Glomerular visceral epithelial cell (primary cell): ENCODE results near the gene MIB2.
"Not testable (repeated sequence)": the region's sequence is repeated elsewhere in the genome, so short reads cannot be mapped to it uniquely, and the experiment has no call there.

Source experiments
- DNase-seq: peaks from one replicate; pipeline ENCODE4 v3.0.0-alpha.2; 2016; ENCODE audit errors: extremely low spot score

The MIB2 gene

GRCh38 chr1:1648265-1648664 is 33.0 kb downstream of the MIB2 start:
- not testable (repeated sequence) for DNase-seq

- peak; percentile 93 for DNase-seq
Measured at GRCh38 chr1:1658583-1659549, 43.6 kb downstream of the MIB2 start, which contains the start of gene CDK11B. TSS of gene CDK11B (minus strand) at chr1:1659004. CDS start at chr1:1657485, 1,519 bp downstream.

DNA sequence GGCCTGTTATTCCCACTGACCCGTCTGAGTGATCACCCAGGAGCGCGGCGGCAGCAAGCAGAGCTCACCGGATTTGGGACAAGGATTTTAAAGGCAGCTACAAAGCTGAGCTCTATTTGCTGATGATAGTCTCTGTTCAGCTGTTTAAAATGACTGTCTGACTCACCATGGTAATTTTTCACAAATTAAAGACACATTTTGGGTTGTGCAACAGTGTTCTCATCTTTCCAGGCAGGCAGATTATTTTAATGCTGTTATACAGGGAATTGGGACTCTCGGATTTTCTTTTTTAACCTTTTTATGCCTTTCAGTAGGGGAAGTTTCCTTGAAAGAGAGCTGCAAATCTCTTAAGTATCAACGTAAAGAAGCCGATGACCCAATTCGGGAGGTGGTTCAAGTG is 47.1 kb downstream of the MIB2 start:
- not testable (repeated sequence) for DNase-seq

GRCh38 chr1:1662830-1663560 is 47.7 kb downstream of the MIB2 start:
- DNase-seq = not testable (repeated sequence)

DNA sequence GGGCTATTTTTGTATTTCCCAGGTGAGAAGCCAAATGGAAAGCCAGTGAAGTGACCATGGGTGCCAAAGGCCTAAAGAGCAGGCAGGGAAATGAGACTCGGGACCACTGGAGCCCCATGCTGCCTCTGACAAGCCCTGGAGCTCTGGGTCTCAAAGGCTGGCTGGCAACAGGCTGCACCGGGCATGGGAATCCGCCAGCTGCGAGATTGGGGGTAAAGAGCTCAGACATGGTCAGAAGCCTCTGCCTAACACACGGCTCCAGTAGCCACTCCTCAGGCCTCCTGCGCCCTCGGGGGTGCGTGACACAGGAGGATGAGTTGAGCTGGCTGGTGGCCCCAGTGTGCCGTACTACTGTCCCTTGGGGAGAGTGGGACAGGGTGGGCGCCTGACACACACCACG is 49.0 kb downstream of the MIB2 start:
- DNase-seq = not testable (repeated sequence)

GRCh38 chr1:1664941-1665814 is 49.9 kb downstream of the MIB2 start:
- DNase-seq = no peak

DNA sequence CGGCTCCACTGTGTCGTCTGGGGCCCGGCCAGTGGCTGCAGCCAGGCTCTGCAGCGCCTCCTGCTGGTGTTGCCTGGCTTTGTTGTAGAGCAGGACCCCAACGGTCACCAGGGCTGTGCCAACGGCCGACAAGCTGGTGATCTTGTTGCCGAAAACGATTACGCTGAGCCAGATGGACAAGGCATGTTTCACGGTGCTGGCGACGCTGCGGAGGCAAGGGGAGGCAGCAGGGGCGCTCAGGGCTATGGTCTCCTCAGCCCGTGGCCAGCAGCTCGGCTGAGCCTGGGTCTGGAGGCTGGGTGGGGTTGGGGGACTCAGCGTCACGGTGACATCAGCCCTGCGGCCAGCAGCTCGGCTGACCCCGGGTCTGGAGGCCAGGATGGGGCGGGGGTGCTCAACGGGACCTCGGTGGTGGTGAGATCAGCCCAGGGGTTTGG is 50.5 kb downstream of the MIB2 start:
- no peak for DNase-seq

DNA sequence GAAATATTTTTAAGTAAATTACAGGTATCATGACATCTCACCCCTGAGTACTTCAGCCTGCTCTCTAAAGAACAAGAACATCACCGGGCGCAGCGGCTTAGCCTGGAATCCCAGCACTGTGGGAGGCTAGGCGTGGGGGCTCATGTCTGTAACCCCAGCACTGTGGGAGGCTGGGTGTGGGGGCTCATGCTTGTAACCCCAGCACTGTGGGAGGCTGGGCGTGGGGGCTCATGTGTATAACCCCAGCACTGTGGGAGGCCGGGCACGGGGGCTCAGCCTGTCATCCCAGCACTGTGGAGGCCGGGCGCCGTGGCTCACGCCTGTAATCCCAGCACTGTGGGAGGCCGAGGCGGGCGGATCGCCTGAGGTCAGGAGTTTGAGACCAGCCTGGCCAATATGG is 51.2 kb downstream of the MIB2 start:
- no peak for DNase-seq

GRCh38 chr1:1669468-1670440 is 54.5 kb downstream of the MIB2 start:
- no peak for DNase-seq

GRCh38 chr1:1670866-1671265 is 55.6 kb downstream of the MIB2 start:
- no peak for DNase-seq

- no peak for DNase-seq
Measured at GRCh38 chr1:1671365-1672119, 56.2 kb downstream of the MIB2 start.

DNA sequence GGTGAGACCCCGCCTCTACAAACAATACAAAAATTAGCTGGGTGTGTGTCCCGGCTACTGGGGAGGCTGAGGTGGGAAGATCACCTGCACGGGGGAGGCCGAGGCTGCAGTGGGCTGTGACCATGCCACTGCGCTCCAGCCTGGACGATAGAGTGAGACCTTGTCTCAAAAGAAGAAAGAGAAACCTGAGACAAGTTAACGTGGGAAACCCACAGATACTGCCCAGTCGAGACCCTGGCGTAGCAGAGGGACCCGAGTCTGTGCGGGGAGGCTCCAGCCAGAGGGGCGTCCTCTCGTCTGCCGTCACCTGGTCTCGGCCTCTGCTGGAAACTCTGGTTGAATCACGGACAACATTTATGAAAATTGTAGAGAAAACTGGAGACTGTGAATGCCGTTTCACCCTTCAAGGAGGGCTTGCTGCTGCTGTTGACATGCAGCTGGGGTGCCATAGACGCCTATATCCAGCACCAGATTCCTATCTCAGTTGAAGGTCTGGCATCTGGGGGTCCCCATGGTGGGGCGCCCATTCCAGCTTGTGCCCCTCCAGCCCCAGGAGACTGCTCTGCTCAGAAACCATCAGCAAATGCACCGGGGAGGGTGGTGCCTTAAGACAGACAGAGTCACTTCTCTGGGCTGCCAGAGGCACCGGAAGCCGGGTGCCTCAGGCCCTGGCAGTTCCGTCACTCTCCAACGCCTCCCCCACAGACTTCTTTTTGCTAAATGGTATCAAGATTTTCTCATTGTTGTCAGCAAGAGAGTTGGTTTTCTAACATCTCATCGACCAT is 57.1 kb downstream of the MIB2 start:
- no peak for DNase-seq

DNA sequence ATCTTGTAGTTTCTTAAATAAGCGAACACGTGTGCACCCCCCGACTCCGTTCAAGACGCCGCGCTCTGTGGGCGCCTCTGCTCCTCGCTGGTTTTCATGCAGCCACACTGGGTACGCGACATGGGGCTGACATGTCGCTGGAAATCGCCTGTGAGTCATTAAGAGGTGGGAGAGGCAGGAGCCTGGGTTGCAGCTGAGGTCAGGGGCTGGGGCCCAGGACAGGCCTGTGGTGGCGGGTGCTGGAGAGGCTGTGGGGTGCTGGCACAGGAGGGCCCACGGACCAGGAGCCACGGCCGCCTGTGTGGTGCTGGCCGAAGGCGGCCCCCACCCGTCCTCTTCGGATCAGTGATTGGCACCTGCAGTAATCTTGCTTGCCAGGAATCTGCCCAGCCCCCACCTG is 59.5 kb downstream of the MIB2 start:
- not testable (repeated sequence) for DNase-seq

DNA sequence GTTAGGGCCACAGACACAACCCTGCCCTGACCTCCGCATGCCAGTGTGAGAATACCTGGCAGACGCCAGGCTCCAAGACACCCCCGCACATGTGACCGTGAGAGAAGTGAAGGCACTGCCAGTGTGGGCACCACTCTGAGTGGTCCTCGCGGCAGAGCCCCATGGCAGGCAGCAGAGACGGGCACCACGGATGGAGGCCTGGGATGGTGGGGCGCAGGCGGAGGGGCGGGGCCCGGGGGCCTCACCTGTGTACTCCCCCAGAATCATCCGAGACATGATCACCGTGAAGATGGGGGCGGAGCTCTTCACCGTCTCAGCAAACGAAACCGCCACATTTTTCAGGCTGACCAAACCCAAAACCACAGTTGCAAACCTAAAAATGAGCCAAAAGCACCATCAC is 59.9 kb downstream of the MIB2 start:
- not testable (repeated sequence) for DNase-seq

DNA sequence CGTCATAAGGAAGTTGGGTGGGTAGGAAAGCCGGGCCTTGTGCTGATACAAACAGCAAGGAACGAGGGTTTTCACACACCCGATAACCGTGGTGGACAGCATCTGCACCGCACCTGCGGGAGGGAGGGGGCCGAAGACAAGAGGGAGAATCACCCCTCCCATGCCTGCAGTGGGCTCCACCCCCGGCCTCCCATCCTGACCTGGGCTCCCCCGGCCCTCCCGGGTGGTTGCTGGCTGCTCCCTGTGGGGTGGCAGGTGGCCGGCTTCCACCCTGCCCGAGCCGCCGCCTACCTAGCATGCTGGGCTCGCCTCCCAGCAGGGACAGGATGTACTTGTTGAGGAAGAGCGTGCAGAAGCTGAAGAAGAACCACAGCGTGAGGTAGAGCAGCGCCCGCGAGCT is 60.8 kb downstream of the MIB2 start:
- DNase-seq = not testable (repeated sequence)

- no peak for DNase-seq
Measured at GRCh38 chr1:1677718-1678580, 62.6 kb downstream of the MIB2 start.

- DNase-seq = no peak
Measured at GRCh38 chr1:1678581-1679380, 63.5 kb downstream of the MIB2 start.
